Upper lobe of left lung (tissue), 6 donors: Measurements from ENCODE around the gene CLGN. TPM values are rescaled to one million over a fixed set of nuclear protein-coding genes. Genes with fewer than 3 reads are reported as not detected.

Experiments used
- ATAC-seq, 2 donors: fragments of 200-7000 bp; cut with Tn5 transposase; one replicate each; pipeline ENCODE4 v1.9.1; 2022; ENCODE audit warnings: mild to moderate bottlenecking in 2 of 2, moderate library complexity in 2 of 2; ENCODE audit not compliant: low FRiP score in 2 of 2
- DNase-seq, 2 donors: peaks; one replicate each; pipeline ENCODE4 v3.0.0-alpha.2; 2019 to 2020
- H3K27ac ChIP-seq, 4 donors: fragments of 200-600 bp; sonication (generic); one replicate each; pipeline ENCODE4 v1.5.1; 2016 to 2019
- H3K27me3 ChIP-seq, 4 donors: fragments of 200-600 bp; sonication (generic); one replicate each; pipeline ENCODE4 v1.5.1; 2017 to 2019
- H3K36me3 ChIP-seq, 4 donors: fragments of 200-600 bp; sonication (generic); one replicate each; pipeline ENCODE4 v1.5.1; 2016 to 2019
- H3K4me1 ChIP-seq, 4 donors: fragments of 200-600 bp; sonication (generic); one replicate each; pipeline ENCODE4 v1.5.1; 2018 to 2019
- H3K4me3 ChIP-seq, 4 donors: fragments of 200-600 bp; sonication (generic); one replicate each; pipeline ENCODE4 v1.5.1; 2017 to 2019; ENCODE audit warnings: mild to moderate bottlenecking in 2 of 4, moderate library complexity in 1 of 4
- H3K9me3 ChIP-seq, 4 donors: fragments of 200-600 bp; sonication (generic); one replicate each; pipeline ENCODE4 v1.5.1; 2018 to 2019
- CTCF ChIP-seq, 6 experiments: fragments of 450-650 bp in 4 of 6; fragments of 200-600 bp in 2 of 6; sonication (generic) in 2 of 6; IDR thresholded peaks; one replicate each; pipeline ENCODE4 v1.5.1; 2016 to 2019; ENCODE audit warnings: antibody characterized with exemption in 6 of 6
- EP300 ChIP-seq, 4 donors: sonication (generic); formaldehyde crosslinking; IDR thresholded peaks; one replicate each; pipeline ENCODE4 v1.5.1; 2017; ENCODE audit warnings: antibody characterized with exemption in 4 of 4, control low read depth in 2 of 4
- POLR2A ChIP-seq, 4 donors: fragments of 450-650 bp; IDR thresholded peaks; one replicate each; pipeline ENCODE4 v1.5.1; 2016 to 2017; ENCODE audit warnings: antibody characterized with exemption in 4 of 4, mild to moderate bottlenecking in 2 of 4
- POLR2AphosphoS5 ChIP-seq, 2 donors: sonication (generic); formaldehyde crosslinking; IDR thresholded peaks; one replicate each; pipeline ENCODE4 v1.5.1; 2017; ENCODE audit warnings: antibody characterized with exemption in 2 of 2
- WGBS, 2 donors: methylation state at CpG; one replicate each; pipeline ENCODE4 v1.1.5; 2017 to 2018; 5-methylcytosine and 5-hydroxymethylcytosine counted together
- total RNA-seq, 6 donors: library from RNA; depleted of rRNA in 4 of 6; stranded (reverse); fragments of >200 nt in 4 of 6; gene quantifications; one replicate each; pipeline versions ENCODE4 v1.1.0 to v1.2.1, GENCODE V29; 2016 to 2021
- donor health status: DM: no; HTN: no; CAD: no; lungs with moderate emphysema.
- donor health status: DM: no; HTN: yes; CAD: no; lungs with severe emphysema.

The CLGN gene
- total RNA-seq, 6 donors from 2014 or later: 0.20 to 2.9 (median 0.47) TPM; not detected in 2

GRCh38 chr4:140367738-140368137 lies 59.7 kb downstream of the CLGN start:
- WGBS, 2 donors: 71 to 76% methylated on average over 2 of the region's 2 CpGs
- H3K36me3 ChIP-seq: no peaks in the 10 kb centered on the region
- no peaks in the 10 kb centered on the region for H3K27me3 ChIP-seq
- TF ChIP-seq EP300 (IDR thresholded peaks at IDR 0.05) (no peak), POLR2A (IDR thresholded peaks at IDR 0.05) (no peak), POLR2AphosphoS5 (IDR thresholded peaks at IDR 0.05) (no peak), CTCF (IDR thresholded peaks at IDR 0.05) (no peak)
- no peaks in the 10 kb centered on the region for H3K9me3 ChIP-seq
- ATAC-seq: no peak
- no peak overlapping the region for H3K27ac ChIP-seq
- no peak for DNase-seq
- H3K4me1 ChIP-seq: peaks cover 0 to 7% (median 4%) of the 10 kb centered on the region in 4 donors
- H3K4me3 ChIP-seq: no peak overlapping the region

GRCh38 chr4:140363558-140363957 lies 63.9 kb downstream of the CLGN start:
- no peaks in the 10 kb centered on the region for H3K36me3 ChIP-seq
- no peaks in the 10 kb centered on the region for H3K27me3 ChIP-seq
- H3K27ac ChIP-seq: no peak overlapping the region
- no peaks in the 10 kb centered on the region for H3K9me3 ChIP-seq
- DNase-seq (no peak), ATAC-seq (no peak)
- TF ChIP-seq CTCF (IDR thresholded peaks at IDR 0.05) (no peak), POLR2A (IDR thresholded peaks at IDR 0.05) (no peak), POLR2AphosphoS5 (IDR thresholded peaks at IDR 0.05) (no peak), EP300 (IDR thresholded peaks at IDR 0.05) (no peak)
- H3K4me1 ChIP-seq: peaks cover 0 to 5% (median 2%) of the 10 kb centered on the region in 4 donors
- H3K4me3 ChIP-seq: no peak overlapping the region

GRCh38 chr4:140363051-140363450 lies 64.4 kb downstream of the CLGN start:
- no peak for TF ChIP-seq EP300 (IDR thresholded peaks at IDR 0.05)
- no peak for TF ChIP-seq POLR2AphosphoS5 (IDR thresholded peaks at IDR 0.05)
- no peak for TF ChIP-seq POLR2A (IDR thresholded peaks at IDR 0.05)
- TF ChIP-seq CTCF (IDR thresholded peaks at IDR 0.05): no peak
- Histone ChIP-seq H3K27ac (no peak overlapping the region), H3K27me3 (no peaks in the 10 kb centered on the region), H3K36me3 (no peaks in the 10 kb centered on the region), H3K9me3 (no peaks in the 10 kb centered on the region), H3K4me3 (no peak overlapping the region), H3K4me1 (peaks cover 0 to 5% (median 2%) of the 10 kb centered on the region in 4 donors)
- DNase-seq (no peak), ATAC-seq (no peak)
- 84 to 94% methylated on average over 3 of the region's 3 CpGs for WGBS, 2 donors

- no peak overlapping the region for H3K4me3 ChIP-seq
- WGBS, 2 donors: 89 to 93% methylated on average over 4 of the region's 4 CpGs
- ATAC-seq: no peak
- peaks cover 0 to 5% (median 2%) of the 10 kb centered on the region in 4 donors for H3K4me1 ChIP-seq
- no peaks in the 10 kb centered on the region for H3K9me3 ChIP-seq
- TF ChIP-seq POLR2AphosphoS5 (IDR thresholded peaks at IDR 0.05) (no peak), POLR2A (IDR thresholded peaks at IDR 0.05) (no peak), CTCF (IDR thresholded peaks at IDR 0.05) (no peak)
- DNase-seq: no peak
- H3K27me3 ChIP-seq: no peaks in the 10 kb centered on the region
- no peaks in the 10 kb centered on the region for H3K36me3 ChIP-seq
- no peak overlapping the region for H3K27ac ChIP-seq
These were observed 66.3 kb downstream of the CLGN start for GRCh38 chr4:140361099-140361498.
